Astrocyte (in vitro differentiated cells and primary cell): ENCODE data around the gene RIOK2. TPM values are rescaled to one million over a fixed set of nuclear protein-coding genes. Genes with fewer than 3 reads are reported as not detected.

Experiments
- DNase-seq: peaks from one replicate; pipeline ENCODE4 v3.0.0-alpha.2; 2010; ENCODE audit warnings: low read depth
- FAIRE-seq: peaks from 2 replicates; lab custom pipeline; 2011; peaks lifted over from hg19 to GRCh38; lab: Jason Lieb, UNC
- H2AFZ ChIP-seq: 2 replicates; pipeline ENCODE4 v1.6.0; 2012; ENCODE audit warnings: low read depth, low read length, inconsistent platforms
- H3K27ac ChIP-seq: 2 replicates; pipeline ENCODE4 v1.5.1; 2011; ENCODE audit warnings: low read depth, low read length, inconsistent platforms
- H3K27me3 ChIP-seq: 2 replicates; pipeline ENCODE4 v1.6.0; 2011; ENCODE audit warnings: low read length, inconsistent platforms; ENCODE audit not compliant: insufficient read depth
- H3K36me3 ChIP-seq: 2 replicates; pipeline ENCODE4 v1.5.1; 2011; ENCODE audit warnings: low read length, inconsistent platforms; ENCODE audit not compliant: insufficient read depth
- H3K4me1 ChIP-seq: 2 replicates; pipeline ENCODE4 v1.5.1; 2011; ENCODE audit warnings: low read length, inconsistent platforms; ENCODE audit not compliant: insufficient read depth
- H3K4me2 ChIP-seq: 2 replicates; pipeline ENCODE4 v1.6.0; 2012; ENCODE audit warnings: low read length, inconsistent platforms
- H3K4me3 ChIP-seq: 2 replicates; pipeline ENCODE4 v1.5.1; 2011; ENCODE audit warnings: low read depth, mild to moderate bottlenecking, low read length, inconsistent platforms; ENCODE audit not compliant: insufficient read depth
- H3K79me2 ChIP-seq: 2 replicates; pipeline ENCODE4 v1.6.0; 2012; ENCODE audit warnings: mild to moderate bottlenecking, low read length, inconsistent platforms; ENCODE audit not compliant: insufficient read depth
- H3K9ac ChIP-seq: 2 replicates; pipeline ENCODE4 v1.6.0; 2012; ENCODE audit warnings: mild to moderate bottlenecking, low read length, inconsistent platforms
- H3K9me3 ChIP-seq: 2 replicates; pipeline ENCODE4 v1.5.1; 2012; ENCODE audit warnings: low read depth, mild to moderate bottlenecking, low read length, inconsistent platforms; ENCODE audit not compliant: insufficient read depth
- H4K20me1 ChIP-seq: 2 replicates; pipeline ENCODE4 v1.6.0; 2012; ENCODE audit warnings: low read length, inconsistent platforms; ENCODE audit not compliant: insufficient read depth
- H3K27ac Mint-ChIP-seq: one replicate; pipeline ENCODE4 v1.8.0; 2021; ENCODE audit warnings: mild to moderate bottlenecking, mixed read lengths; ENCODE audit not compliant: unreplicated experiment
- H3K27me3 Mint-ChIP-seq: one replicate; pipeline ENCODE4 v1.8.0; 2021; ENCODE audit warnings: low read depth, mixed read lengths; ENCODE audit not compliant: unreplicated experiment
- H3K36me3 Mint-ChIP-seq: one replicate; pipeline ENCODE4 v1.8.0; 2021; ENCODE audit warnings: low read depth, mixed read lengths; ENCODE audit not compliant: unreplicated experiment
- H3K4me1 Mint-ChIP-seq: one replicate; pipeline ENCODE4 v1.8.0; 2021; ENCODE audit warnings: low read depth, mixed read lengths; ENCODE audit not compliant: unreplicated experiment
- H3K4me3 Mint-ChIP-seq: one replicate; pipeline ENCODE4 v1.8.0; 2021; ENCODE audit warnings: mild to moderate bottlenecking, moderate library complexity, mixed read lengths; ENCODE audit not compliant: unreplicated experiment
- H3K9me3 Mint-ChIP-seq: one replicate; pipeline ENCODE4 v1.8.0; 2021; ENCODE audit warnings: mild to moderate bottlenecking, mixed read lengths; ENCODE audit not compliant: unreplicated experiment
- CTCF ChIP-seq: IDR thresholded peaks from 2 replicates; pipeline ENCODE4 v1.5.1; 2011; ENCODE audit warnings: low read depth, mild to moderate bottlenecking, inconsistent platforms, low read length, moderate library complexity; ENCODE audit not compliant: insufficient read depth
- EZH2 ChIP-seq: IDR thresholded peaks from 2 replicates; pipeline ENCODE4 v1.6.1; 2012; ENCODE audit warnings: mild to moderate bottlenecking, low read length, inconsistent platforms; ENCODE audit not compliant: insufficient read depth
- total RNA-seq: library from RNA; stranded (reverse); gene quantifications from 2 replicates; pipeline ENCODE4 v1.2.1, GENCODE V29; 2021

Gene RIOK2
- total RNA-seq, 1 donor from 2014 or later: 39.4 TPM

DNA sequence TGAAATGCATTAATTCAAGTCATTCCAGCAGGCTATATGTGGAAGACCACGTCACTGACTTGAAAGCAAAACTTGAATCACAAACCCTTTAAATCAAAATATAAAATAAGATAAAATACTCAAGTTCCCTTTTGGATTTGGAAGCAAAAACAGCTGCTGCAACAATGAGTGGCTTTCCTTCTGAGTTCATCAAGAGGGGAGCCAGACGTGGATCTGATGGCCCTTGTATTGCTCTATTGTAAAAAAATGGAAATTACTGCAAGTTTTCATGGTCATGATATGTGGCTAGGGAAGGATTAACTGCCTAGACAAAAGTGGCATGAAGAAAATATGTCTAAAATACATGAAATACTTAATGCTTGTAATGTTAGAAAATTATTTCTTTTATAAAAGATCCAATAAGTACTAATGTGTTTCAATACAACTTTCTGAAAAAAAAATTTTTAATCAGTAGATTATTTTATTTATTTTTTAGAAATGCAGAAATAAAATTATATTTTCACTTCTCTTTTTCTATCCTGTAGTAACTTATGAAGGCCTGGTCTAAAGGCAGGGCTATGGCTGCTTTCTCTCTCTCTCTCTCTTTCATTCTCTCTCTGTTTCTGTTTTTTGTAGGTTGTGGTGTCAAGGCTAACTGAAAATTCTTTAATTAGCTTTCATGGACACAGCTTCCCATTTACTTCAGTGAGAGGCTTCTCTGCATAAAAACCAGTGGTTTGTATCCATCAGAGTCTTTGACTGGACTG is 64.6 kb downstream of the RIOK2 start:
- Histone ChIP-seq H3K27me3 (no peaks in the 10 kb centered on the region), H3K4me1 (no peaks in the 10 kb centered on the region), H2AFZ (no peak overlapping the region), H3K9ac (no peak overlapping the region), H3K4me2 (no peak overlapping the region), H3K9me3 (no peaks in the 10 kb centered on the region), H3K79me2 (no peaks in the 10 kb centered on the region), H3K4me3 (no peak overlapping the region), H3K36me3 (no peaks in the 10 kb centered on the region), H4K20me1 (no peaks in the 10 kb centered on the region), H3K27ac (no peak overlapping the region)
- Mint-ChIP-seq H3K4me3 (no peak overlapping the region), H3K9me3 (no peaks in the 10 kb centered on the region), H3K36me3 (no peaks in the 10 kb centered on the region), H3K4me1 (no peaks in the 10 kb centered on the region), H3K27ac (no peak overlapping the region), H3K27me3 (no peaks in the 10 kb centered on the region)
- FAIRE-seq: no peak
- TF ChIP-seq CTCF (no peak), EZH2 (no peak)
- DNase-seq: no peak

DNA sequence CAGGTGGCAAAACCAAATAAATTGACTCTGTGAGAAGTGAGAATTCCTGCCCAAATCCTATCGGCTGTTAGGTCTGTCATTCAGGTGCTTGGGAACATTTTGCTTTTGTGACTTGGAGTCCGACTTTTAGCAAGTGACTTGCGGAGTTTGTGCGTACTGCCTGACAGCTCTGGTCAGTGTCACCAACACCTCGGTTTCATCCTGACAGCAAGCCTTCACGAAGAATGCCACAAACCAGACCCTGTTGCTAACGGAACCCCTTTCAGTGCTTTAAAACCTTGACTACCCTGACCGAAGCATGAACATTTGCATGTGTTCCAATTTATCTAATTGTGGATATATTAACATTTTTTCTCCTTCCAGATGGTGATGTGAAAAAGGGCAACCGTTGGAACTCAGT is 67.1 kb downstream of the RIOK2 start:
- no peaks in the 10 kb centered on the region for H3K36me3 Mint-ChIP-seq
- no peaks in the 10 kb centered on the region for H3K79me2 ChIP-seq
- H4K20me1 ChIP-seq: no peaks in the 10 kb centered on the region
- TF ChIP-seq CTCF: no peak
- TF ChIP-seq EZH2: no peak
- no peaks in the 10 kb centered on the region for H3K36me3 ChIP-seq
- no peak for FAIRE-seq
- no peak overlapping the region for H2AFZ ChIP-seq
- no peaks in the 10 kb centered on the region for H3K27me3 ChIP-seq
- no peak overlapping the region for H3K27ac ChIP-seq
- H3K27me3 Mint-ChIP-seq: peaks cover 3% of the 10 kb centered on the region
- H3K4me3 Mint-ChIP-seq: no peak overlapping the region
- no peaks in the 10 kb centered on the region for H3K9me3 Mint-ChIP-seq
- H3K9ac ChIP-seq: no peak overlapping the region
- no peak for DNase-seq
- no peaks in the 10 kb centered on the region for H3K9me3 ChIP-seq
- no peaks in the 10 kb centered on the region for H3K4me1 ChIP-seq
- no peak overlapping the region for H3K27ac Mint-ChIP-seq
- H3K4me1 Mint-ChIP-seq: no peaks in the 10 kb centered on the region
- no peak overlapping the region for H3K4me3 ChIP-seq
- no peak overlapping the region for H3K4me2 ChIP-seq

- no peak overlapping the region for H3K4me3 ChIP-seq
These were observed 70.8 kb downstream of the RIOK2 start for GRCh38 chr5:97112230-97112629.

More at GRCh38 chr5:97112230-97112629, 70.8 kb downstream of the RIOK2 start:
- H3K36me3 Mint-ChIP-seq: no peaks in the 10 kb centered on the region
- H4K20me1 ChIP-seq: no peaks in the 10 kb centered on the region
- DNase-seq (no peak), FAIRE-seq (no peak)
- no peaks in the 10 kb centered on the region for H3K79me2 ChIP-seq
- no peak overlapping the region for H3K27ac ChIP-seq
- H2AFZ ChIP-seq: no peak overlapping the region
- H3K36me3 ChIP-seq: no peaks in the 10 kb centered on the region
- no peak overlapping the region for H3K27ac Mint-ChIP-seq
- H3K9me3 ChIP-seq: no peaks in the 10 kb centered on the region
- no peaks in the 10 kb centered on the region for H3K4me1 ChIP-seq
- peaks cover 3% of the 10 kb centered on the region for H3K27me3 Mint-ChIP-seq
- no peaks in the 10 kb centered on the region for H3K4me1 Mint-ChIP-seq
- H3K9ac ChIP-seq: no peak overlapping the region
- H3K9me3 Mint-ChIP-seq: no peaks in the 10 kb centered on the region
- H3K27me3 ChIP-seq: no peaks in the 10 kb centered on the region
- TF ChIP-seq CTCF (no peak), EZH2 (no peak)
- no peak overlapping the region for H3K4me3 Mint-ChIP-seq
- no peak overlapping the region for H3K4me2 ChIP-seq
